B cell (primary cell): ENCODE data around the gene ADK. TPM values are rescaled to one million over a fixed set of nuclear protein-coding genes. Genes with fewer than 3 reads are reported as not detected.

Source experiments
- ATAC-seq: fragments of 200-7000 bp; cut with Tn5 transposase; one replicate; pipeline ENCODE4 v1.10.0; 2021; ENCODE audit warnings: low read depth, mild to moderate bottlenecking, moderate number of reproducible peaks, moderate library complexity
- CTCF ChIA-PET: fragments of 350-600 bp; sonication (Branson Sonifier 250); formaldehyde crosslinking; loops from one replicate; lab custom pipeline; 2021; ENCODE audit warnings: antibody characterized with exemption, inconsistent platforms; lab: Charles Lee
- POLR2A ChIA-PET: fragments of 350-600 bp; sonication (Branson Sonifier 250); formaldehyde crosslinking; loops from one replicate; lab custom pipeline; 2021; ENCODE audit warnings: antibody characterized with exemption; lab: Charles Lee
- DNase-seq: peaks from one replicate; pipeline ENCODE4 v3.0.0; 2013
- H2AFZ ChIP-seq: 2 replicates; pipeline ENCODE4 v1.6.1; 2012; ENCODE audit warnings: mild to moderate bottlenecking, low read depth, low read length; ENCODE audit not compliant: insufficient read depth, poor library complexity, severe bottlenecking
- H3K27ac ChIP-seq, 2 donors: 1 replicate in 1 of 2; 2 replicates in 1 of 2; pipeline ENCODE4 v1.5.1; 2012 to 2013; ENCODE audit warnings: low read length in 2 of 2, mild to moderate bottlenecking in 2 of 2, moderate library complexity in 1 of 2
- H3K27me3 ChIP-seq, 4 experiments: fragments of 200-600 bp in 1 of 4; sonication (generic) in 1 of 4; replicated peaks in 1 of 4; 1 replicate in 2 of 4; 2 replicates in 2 of 4; pipeline versions ENCODE4 v1.6.1 to v1.7.0; 2013 to 2016; ENCODE audit warnings: low read length in 3 of 4, mild to moderate bottlenecking in 2 of 4, mixed read lengths in 1 of 4, moderate library complexity in 1 of 4; ENCODE audit not compliant: insufficient read depth in 4 of 4, control insufficient read depth in 3 of 4; ENCODE audit errors: control extremely low read depth in 1 of 4
- H3K36me3 ChIP-seq, 2 experiments: replicated peaks in 1 of 2; 1 replicate in 1 of 2; 2 replicates in 1 of 2; pipeline versions ENCODE4 v1.6.1 to v1.7.1; 2013; ENCODE audit warnings: low read length in 1 of 2; ENCODE audit not compliant: insufficient read depth in 2 of 2, control insufficient read depth in 1 of 2; ENCODE audit errors: control extremely low read depth in 1 of 2, extremely low read depth in 1 of 2
- H3K4me1 ChIP-seq, 2 donors: fragments of 200-600 bp in 1 of 2; sonication (generic) in 1 of 2; 1 replicate in 1 of 2; 2 replicates in 1 of 2; pipeline versions ENCODE4 v1.5.1 to v1.6.1; 2013 to 2017; ENCODE audit warnings: low read length in 2 of 2; ENCODE audit not compliant: control insufficient read depth in 2 of 2, insufficient read depth in 2 of 2
- H3K4me2 ChIP-seq: replicated peaks from 2 replicates; pipeline ENCODE3; 2012; ENCODE audit warnings: mild to moderate bottlenecking, low read depth, low read length; ENCODE audit not compliant: poor library complexity, severe bottlenecking
- H3K4me3 ChIP-seq, 5 experiments: fragments of 200-600 bp in 1 of 5; sonication (generic) in 1 of 5; 1 replicate in 3 of 5; 2 replicates in 2 of 5; pipeline versions ENCODE4 v1.5.1 to v1.7.0; 2011 to 2016; ENCODE audit warnings: low read length in 4 of 5, mild to moderate bottlenecking in 4 of 5, low read depth in 2 of 5, control low read depth in 1 of 5, moderate library complexity in 1 of 5; ENCODE audit not compliant: insufficient read depth in 1 of 5; ENCODE audit errors: control extremely low read depth in 1 of 5, extremely low read depth in 1 of 5
- H3K79me2 ChIP-seq: fragments of 200-600 bp; sonication (generic); one replicate; pipeline ENCODE4 v1.6.0; 2016; ENCODE audit warnings: low read length; ENCODE audit not compliant: control insufficient read depth, insufficient read depth
- H3K9ac ChIP-seq: fragments of 200-600 bp; sonication (generic); 2 replicates; pipeline ENCODE4 v1.6.1; 2017; ENCODE audit warnings: mild to moderate bottlenecking, low read length, moderate library complexity
- H3K9me3 ChIP-seq, 3 donors: one replicate each; pipeline versions ENCODE4 v1.6.1 to v1.7.1; 2013; ENCODE audit warnings: low read length in 2 of 3; ENCODE audit not compliant: control insufficient read depth in 2 of 3, insufficient read depth in 1 of 3; ENCODE audit errors: control extremely low read depth in 1 of 3
- H4K20me1 ChIP-seq: 2 replicates; pipeline ENCODE4 v1.6.0; 2012; ENCODE audit warnings: mild to moderate bottlenecking, low read length; ENCODE audit not compliant: insufficient read depth, control insufficient read depth, poor library complexity, severe bottlenecking
- H3K27ac Mint-ChIP-seq: one replicate; pipeline ENCODE4 v1.8.0; 2021; ENCODE audit warnings: mixed read lengths
- H3K27me3 Mint-ChIP-seq: one replicate; pipeline ENCODE4 v1.8.0; 2021; ENCODE audit warnings: mixed read lengths
- H3K4me1 Mint-ChIP-seq: one replicate; pipeline ENCODE4 v1.8.0; 2021; ENCODE audit warnings: mixed read lengths
- H3K4me3 Mint-ChIP-seq: one replicate; pipeline ENCODE4 v1.8.0; 2021; ENCODE audit warnings: mixed read lengths
- H3K9me3 Mint-ChIP-seq: one replicate; pipeline ENCODE4 v1.8.0; 2022; ENCODE audit warnings: mixed read lengths; ENCODE audit not compliant: insufficient read depth
- EZH2 ChIP-seq: IDR thresholded peaks from 2 replicates; pipeline ENCODE4 v1.6.1; 2012; ENCODE audit warnings: borderline replicate concordance, low read depth, mild to moderate bottlenecking, moderate library complexity, low read length; ENCODE audit not compliant: insufficient read depth, poor library complexity, severe bottlenecking
- WGBS: methylation state at CpG from one replicate; pipeline ENCODE4 v1.1.5; 2013; ENCODE audit warnings: missing lambda C conversion rate; ENCODE audit not compliant: insufficient coverage; 5-methylcytosine and 5-hydroxymethylcytosine counted together
- intact Hi-C: fragments of 100-400 bp; cut with micrococcal nuclease; formaldehyde crosslinking; loops from one replicate; pipeline ENCODE4 v1.10.0; 2022
- polyA plus RNA-seq: library from polyadenylated mRNA; depleted of rRNA; stranded (reverse); fragments of >200 nt; gene quantifications from 2 replicates; pipeline ENCODE4 v1.2.3, GENCODE V29; 2012
- total RNA-seq, 2 donors: library from RNA; stranded (reverse); fragments of 120-200 nt in 1 of 2; gene quantifications; 1 replicate in 1 of 2; 2 replicates in 1 of 2; pipeline versions ENCODE4 v1.2.3 to v1.2.4, GENCODE V29; 2013 to 2022
- TF ChIP-seq, protein P1 (sequence below): fragments of 200-600 bp; IDR thresholded peaks from one replicate; pipeline ENCODE4 v1.8.0; 2022; ENCODE audit warnings: antibody characterized with exemption, mild to moderate bottlenecking

Gene ADK
- total and polyA plus RNA-seq, 2 donors (not counting 1 experiment from before 2014, with no cell fraction given) = 37.2 to 52.6 TPM

DNA sequence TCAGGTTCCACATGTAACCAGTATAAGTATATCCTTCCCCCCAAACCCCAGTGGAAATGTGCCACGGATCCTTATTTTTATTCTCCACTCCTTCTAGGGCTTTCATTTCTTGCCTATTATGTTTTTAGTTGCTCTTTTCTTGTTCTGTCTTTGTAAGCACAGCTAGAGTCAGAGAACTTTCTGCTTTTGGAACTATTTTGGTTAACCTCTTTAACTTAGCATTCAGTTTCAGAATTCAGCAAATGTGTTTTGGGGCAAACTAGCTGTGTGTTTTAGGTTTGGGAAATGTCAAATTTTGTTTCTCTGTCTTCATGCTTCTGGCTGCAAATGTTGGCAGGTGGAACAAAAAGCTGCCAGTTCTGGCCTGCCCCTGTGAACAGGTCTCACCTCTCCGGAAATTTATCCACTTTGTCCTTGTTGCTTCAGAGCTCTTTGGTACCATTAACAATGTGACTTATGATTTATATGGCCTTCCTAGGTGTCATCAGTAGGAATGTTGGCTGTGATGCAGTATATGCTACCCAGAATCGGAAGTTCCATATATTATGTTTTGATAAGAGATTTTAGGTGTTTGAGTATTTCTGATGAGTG lies 156.1 kb downstream of the ADK start:
- 100% methylated on average over 1 of the region's 3 CpGs for WGBS
- no peak for DNase-seq
- CTCF ChIA-PET = interaction anchor here (1.0 to 1.3 kb wide), 3 partner anchors 10 to 19 kb away, joined by 3 read pairs; no protein-coding TSS in a partner anchor

DNA sequence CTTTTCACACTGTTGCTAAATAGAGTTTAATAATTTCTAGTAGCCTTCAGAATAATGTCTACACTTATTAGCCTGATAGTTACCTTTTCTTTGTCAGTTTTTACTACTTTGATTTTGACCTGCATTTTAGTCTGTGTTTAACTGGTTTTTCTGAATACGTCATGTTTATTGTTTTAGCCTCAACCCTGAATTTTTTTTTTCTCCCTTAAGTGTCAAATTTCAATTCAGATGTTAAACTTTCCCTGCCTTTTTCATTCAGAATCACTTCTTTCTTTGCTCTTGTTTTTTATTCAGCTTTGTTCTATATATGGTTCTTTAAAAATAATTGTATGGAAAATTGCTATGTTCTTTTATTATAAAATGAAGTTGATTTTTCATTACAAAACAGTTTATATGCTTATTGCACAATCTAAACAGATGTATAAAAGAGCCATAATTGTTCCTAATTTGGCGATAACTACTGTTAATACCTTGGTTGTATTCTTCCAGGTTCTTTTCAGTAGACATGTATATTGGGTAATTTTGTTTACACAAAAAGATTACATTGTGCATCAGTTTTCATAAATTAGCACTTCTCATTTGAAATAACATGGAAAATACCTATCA lies 159.7 kb downstream of the ADK start:
- Histone ChIP-seq H3K9ac (no peak overlapping the region), H3K4me2 (no peak overlapping the region), H3K27ac (no peak overlapping the region), H2AFZ (no peak overlapping the region), H3K27me3 (no peaks in the 10 kb centered on the region), H3K9me3 (no peaks in the 10 kb centered on the region), H4K20me1 (peaks cover 19% of the 10 kb centered on the region), H3K36me3 (peaks cover 0 to 5% of the 10 kb centered on the region in 2 experiments), H3K4me1 (peaks cover 0 to 4% of the 10 kb centered on the region in 2 donors), H3K4me3 (no peak overlapping the region), H3K79me2 (peaks cover 32% of the 10 kb centered on the region)
- WGBS = no CpG with 5 or more reads among the region's 2 CpGs
- H3K27ac Mint-ChIP-seq = no peak overlapping the region
- intact Hi-C loops = no loop called here
- DNase-seq (no peak), ATAC-seq (no peak)
- H3K27me3 Mint-ChIP-seq = no peaks in the 10 kb centered on the region
- no peak overlapping the region for H3K4me3 Mint-ChIP-seq
- ChIA-PET CTCF (no interaction called here), POLR2A (interaction anchor here (0.6 kb wide), 1 partner anchor 10 kb away, joined by 3 read pairs; no protein-coding TSS in a partner anchor)
- TF ChIP-seq, protein P1, sequence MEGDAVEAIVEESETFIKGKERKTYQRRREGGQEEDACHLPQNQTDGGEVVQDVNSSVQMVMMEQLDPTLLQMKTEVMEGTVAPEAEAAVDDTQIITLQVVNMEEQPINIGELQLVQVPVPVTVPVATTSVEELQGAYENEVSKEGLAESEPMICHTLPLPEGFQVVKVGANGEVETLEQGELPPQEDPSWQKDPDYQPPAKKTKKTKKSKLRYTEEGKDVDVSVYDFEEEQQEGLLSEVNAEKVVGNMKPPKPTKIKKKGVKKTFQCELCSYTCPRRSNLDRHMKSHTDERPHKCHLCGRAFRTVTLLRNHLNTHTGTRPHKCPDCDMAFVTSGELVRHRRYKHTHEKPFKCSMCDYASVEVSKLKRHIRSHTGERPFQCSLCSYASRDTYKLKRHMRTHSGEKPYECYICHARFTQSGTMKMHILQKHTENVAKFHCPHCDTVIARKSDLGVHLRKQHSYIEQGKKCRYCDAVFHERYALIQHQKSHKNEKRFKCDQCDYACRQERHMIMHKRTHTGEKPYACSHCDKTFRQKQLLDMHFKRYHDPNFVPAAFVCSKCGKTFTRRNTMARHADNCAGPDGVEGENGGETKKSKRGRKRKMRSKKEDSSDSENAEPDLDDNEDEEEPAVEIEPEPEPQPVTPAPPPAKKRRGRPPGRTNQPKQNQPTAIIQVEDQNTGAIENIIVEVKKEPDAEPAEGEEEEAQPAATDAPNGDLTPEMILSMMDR = no peak
- no peak for TF ChIP-seq EZH2
- peaks cover 16% of the 10 kb centered on the region for H3K4me1 Mint-ChIP-seq
- H3K9me3 Mint-ChIP-seq = no peaks in the 10 kb centered on the region

More for the DNA sequence above, 156.1 kb downstream of the ADK start:
- Mint-ChIP-seq H3K9me3 (no peaks in the 10 kb centered on the region), H3K27ac (peak overlapping the region; percentile 10), H3K27me3 (no peaks in the 10 kb centered on the region), H3K4me3 (no peak overlapping the region), H3K4me1 (peaks cover 18% of the 10 kb centered on the region)
- no peaks in the 10 kb centered on the region for H3K9me3 ChIP-seq
- peak overlapping the region in 1 of 2 donors; percentile 27 for H3K27ac ChIP-seq
- no peak overlapping the region for H2AFZ ChIP-seq
- H3K9ac ChIP-seq = no peak overlapping the region
- H3K4me1 ChIP-seq = peaks cover 0 to 2% of the 10 kb centered on the region in 2 donors
- POLR2A ChIA-PET = no interaction called here
- H3K4me3 ChIP-seq = no peak overlapping the region
- TF ChIP-seq, protein P1 = no peak
- intact Hi-C loops = no loop called here
- no peak overlapping the region for H3K4me2 ChIP-seq
- H3K79me2 ChIP-seq = peaks cover 63% of the 10 kb centered on the region
- ATAC-seq = no peak
- peaks cover 36% of the 10 kb centered on the region for H4K20me1 ChIP-seq
- H3K36me3 ChIP-seq = no peaks in the 10 kb centered on the region
- no peaks in the 10 kb centered on the region for H3K27me3 ChIP-seq
